ENCODE measurements around the gene RNF207.

GRCh38 chr1:6245869-6246496, 40.1 kb downstream of the RNF207 start:
- TF ChIP-seq POLR2A (IDR thresholded peaks at IDR 0.05; ENCODE audit: low read depth, low read length) = no peak
- no peak for TF ChIP-seq TAF1 (IDR thresholded peaks at IDR 0.05; ENCODE audit: low read depth, low read length)
- no peak for TF ChIP-seq SPI1 (IDR thresholded peaks at IDR 0.05; ENCODE audit: low read depth, low read length)
- TF ChIP-seq POLR2AphosphoS5 (IDR thresholded peaks at IDR 0.05; ENCODE audit: low read depth, low read length) = no peak
